Effector CD4-positive, alpha-beta T cell (primary cell): ENCODE measurements around the gene MED26.

Source experiments
- DNase-seq: peaks from one replicate; pipeline ENCODE4 v3.0.0-alpha.2; 2020

Gene MED26

GRCh38 chr19:16588824-16589577, 39.0 kb downstream of the MED26 start:
- no peak for DNase-seq

DNA sequence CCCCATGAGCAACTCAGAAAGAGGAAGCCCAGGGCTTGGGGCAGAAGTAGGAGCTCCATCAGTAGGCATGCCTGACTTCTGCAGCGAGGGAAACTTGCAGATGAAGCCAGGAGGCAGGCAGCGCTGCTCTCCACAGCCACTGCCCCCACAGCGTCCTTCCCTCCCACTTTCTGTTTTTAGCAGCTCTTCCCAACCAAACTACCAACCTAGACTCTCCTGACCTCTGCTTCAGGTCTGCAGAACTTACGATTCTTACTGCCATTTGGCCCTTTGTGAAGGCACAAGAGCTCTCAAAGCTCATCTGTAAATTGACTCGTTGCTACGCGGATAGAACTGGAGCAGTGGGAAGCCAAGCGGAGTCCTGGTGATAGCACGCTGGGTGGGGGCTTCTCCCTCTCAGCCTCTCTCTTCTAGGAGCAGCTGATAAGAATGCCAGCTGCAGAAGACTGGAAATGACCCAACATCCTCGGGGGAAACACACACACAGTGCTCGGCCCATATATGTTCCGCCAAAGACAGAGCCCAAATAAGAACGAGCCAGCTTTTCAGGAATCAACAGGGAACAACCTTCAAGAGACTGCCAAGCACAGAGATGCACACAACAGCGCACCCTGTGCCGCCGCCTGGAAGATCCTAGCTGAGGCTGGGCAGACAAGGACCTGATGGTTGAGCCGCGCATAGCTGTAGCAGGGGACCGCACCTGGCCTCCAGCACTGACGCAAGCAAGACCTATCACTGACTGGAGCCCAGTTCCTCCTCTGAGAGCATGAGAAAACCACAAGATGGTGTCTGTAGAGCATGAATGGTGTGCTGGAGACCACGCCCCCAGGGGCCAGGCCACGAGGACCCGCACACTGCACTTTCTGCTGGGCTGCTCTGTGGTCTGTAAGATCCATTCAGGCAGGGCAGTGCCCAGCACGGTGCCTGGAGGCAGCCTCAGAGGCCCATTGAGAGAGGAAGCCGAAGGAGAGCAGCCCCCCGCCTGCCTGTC, 39.9 kb downstream of the MED26 start:
- peak; percentile 61 for DNase-seq

DNA sequence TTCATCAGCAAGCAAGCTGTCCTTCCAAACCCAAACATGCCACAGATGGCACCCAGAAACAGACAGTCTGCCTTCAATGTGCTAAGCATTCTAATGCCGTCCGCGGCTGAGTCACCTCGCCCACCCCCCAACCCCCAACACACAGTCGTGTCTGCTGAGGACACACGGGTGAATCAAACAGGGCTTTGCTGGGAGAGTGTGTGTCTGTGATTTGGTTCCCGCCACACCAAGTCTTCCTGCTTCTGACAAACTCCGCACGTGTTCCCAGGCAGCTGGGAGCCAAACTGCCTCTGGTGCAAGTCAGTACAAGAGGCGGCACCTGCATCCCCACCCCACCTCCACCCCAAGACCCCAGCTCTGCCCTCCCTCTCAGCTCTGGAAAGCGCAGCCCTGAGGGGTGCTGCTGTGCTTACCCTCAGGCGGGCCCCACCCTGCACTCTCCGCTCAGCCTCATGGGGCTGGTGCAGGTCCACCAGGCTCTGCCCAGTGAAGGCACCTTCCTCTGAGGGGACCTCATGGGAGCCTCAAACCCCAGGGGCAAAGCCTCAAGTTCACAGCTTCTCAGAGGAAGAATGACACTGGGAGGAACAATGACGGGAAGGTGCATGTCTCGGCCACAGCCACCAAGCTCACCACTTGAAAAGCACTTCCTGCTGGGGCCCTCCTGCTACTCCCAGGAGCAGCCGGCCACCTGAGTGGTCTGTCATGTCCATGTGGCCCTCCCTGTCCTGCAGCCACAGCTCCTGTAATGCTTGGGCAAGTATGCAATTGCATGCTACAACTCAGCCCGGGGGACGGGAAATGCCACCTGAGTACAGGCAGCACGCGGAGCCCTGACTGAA, 40.8 kb downstream of the MED26 start:
- peak; percentile 71 for DNase-seq

- DNase-seq = no peak
Observed at GRCh38 chr19:16586477-16586871, 41.5 kb downstream of the MED26 start.

DNA sequence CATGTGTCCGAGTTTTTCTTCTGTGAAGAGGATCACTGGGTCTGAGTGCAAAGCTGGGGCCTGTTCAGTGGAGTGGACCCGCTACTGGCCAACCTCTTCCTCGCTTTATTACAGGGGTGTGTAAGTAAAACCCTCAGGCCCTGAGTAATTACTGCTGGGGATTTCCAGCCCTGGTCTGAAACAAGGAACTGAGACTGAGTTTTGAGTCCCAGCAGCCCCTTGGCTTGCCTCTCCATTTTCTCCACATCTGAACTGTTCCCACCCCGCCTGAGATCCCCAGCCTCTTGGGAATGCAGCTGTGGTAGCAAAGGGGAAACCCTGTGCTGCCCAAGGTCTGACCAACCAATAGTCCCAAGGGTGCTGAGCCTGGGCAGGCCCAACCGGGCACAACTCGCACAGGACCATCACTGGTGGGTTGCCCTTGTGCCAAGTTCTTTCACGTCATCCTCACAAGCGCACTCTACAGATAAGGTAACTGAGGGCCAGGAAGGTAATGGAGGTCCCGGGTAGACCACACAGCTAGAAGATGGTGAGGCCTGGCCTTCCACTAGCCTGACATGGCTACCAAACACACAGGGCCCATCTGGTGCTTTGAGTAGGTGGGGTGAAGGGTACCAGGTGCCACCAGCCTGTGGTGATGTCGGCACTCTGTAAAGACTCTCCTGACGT, 42.1 kb downstream of the MED26 start:
- peak; percentile 34 for DNase-seq

DNA sequence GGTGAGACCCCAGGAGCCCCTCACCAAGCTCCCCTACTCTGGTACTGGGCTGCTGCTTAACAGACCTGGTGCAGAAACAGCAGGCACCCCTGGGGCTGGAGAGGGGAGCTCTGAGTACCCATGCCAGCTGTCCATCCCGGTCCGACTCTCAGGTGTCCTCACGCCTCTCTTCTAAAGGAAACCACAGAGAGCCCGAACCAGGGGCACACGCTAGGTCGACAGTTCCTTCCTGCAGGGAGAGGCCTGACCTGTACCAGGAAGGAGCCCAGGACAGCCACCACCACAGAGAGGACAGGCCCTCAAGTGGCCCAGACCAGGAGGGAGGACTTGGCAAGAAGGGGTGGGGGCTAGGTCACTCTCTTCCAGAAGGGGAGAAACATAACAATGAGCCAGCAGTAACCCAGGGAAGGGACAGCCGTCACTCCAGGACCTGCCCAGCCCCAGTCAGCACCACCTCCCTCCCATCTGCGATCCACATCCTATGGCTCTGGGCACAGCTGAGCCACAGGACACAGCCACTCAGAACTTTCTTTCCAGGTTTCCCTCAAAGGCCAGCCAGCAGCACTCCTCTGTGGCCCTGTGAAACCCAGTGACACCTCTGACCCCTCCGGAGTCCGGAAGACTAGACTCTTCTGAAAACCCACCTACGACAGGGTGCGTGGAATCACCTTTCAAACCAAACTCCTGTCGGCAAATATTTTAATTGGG, 42.8 kb downstream of the MED26 start:
- DNase-seq = no peak

DNA sequence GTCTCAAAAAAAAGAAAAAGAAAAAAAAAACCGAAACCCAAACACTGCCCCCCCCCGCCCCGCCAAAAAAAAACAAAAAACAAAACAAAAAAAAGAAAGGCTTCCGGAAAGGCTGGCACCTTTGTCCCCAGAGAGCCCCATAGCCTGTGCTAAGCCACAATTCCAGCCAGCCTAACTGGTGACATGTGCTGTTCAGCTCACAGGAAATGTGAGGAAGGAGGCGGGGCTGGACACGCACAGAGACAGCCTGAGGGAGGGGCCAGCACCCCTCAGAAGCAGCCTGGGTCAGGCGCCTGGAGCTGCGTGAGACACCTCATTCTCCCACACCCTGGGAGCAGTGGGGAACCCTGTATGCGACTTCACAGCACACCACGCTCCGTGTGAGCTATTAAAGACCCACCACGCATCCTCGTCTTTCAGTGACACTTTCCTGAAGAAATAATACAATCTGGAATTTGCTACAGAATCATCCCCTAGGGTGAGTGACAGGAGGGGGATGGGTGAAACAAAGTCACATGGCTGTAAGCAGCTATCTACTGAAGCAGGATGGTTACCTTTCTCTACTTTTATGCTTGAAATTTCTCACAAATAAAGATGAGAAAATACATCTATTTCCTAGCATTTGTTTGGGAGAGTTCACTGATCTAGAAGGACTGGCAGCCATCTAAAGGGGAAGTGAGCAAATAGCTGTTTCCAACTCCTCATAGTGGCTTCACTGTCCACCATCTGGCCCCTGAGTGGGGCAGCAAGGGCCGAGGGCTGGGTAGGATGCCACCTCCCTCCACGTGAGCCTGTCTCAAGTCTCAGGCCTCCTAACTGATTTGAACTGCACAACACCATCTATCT, 43.5 kb downstream of the MED26 start:
- peak; percentile 92 for DNase-seq

- no peak for DNase-seq
Observed at GRCh38 chr19:16582486-16583261, 45.3 kb downstream of the MED26 start.

GRCh38 chr19:16581971-16582343, 46.0 kb downstream of the MED26 start:
- DNase-seq = no peak

DNA sequence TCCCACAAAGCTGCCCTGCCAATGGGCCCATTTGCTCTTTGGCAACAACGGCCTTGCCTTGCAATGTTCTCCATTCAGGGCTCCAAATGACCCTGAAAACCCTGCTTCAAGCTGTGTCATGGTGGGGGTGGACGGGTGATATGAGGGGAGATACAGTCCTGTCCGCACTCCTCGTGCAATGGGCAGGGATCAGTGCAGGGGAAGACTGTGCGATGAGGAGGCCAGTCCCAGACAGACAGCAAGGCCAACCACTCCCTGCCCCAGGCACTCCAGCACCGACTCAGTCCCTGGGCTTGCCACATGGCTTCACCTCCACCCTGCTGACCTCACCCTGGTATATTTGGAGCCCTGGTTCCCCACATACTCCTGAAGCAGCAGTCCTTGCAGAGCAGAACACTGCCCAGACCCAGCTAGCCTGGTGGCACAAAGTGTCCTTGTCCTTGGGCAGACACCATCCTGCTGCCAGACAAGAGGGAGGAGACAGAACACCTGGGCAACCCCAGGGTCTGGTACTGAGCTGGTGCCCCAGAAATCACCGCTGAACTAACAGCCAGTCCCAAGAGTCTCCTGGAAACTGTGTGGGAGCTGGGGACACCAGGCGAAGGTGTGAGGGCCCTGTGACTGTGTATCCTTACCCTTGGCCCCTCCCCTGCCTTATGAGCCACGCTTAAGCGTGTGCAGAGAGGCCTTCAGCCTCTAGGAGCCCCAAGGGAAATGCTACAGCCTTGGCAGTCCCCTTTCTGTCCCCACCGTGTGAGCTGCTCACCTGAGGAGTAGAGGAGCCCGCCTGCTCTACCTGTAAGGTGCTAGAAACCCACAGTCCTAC, 46.6 kb downstream of the MED26 start:
- no peak for DNase-seq

- no peak for DNase-seq
Observed at GRCh38 chr19:16579381-16579780, 48.6 kb downstream of the MED26 start.

GRCh38 chr19:16577531-16577985, 50.4 kb downstream of the MED26 start:
- no peak for DNase-seq

- DNase-seq = no peak
Observed at GRCh38 chr19:16576690-16577530, 51.1 kb downstream of the MED26 start.

- DNase-seq = no peak
Observed at GRCh38 chr19:16575861-16576689, 51.9 kb downstream of the MED26 start.

DNA sequence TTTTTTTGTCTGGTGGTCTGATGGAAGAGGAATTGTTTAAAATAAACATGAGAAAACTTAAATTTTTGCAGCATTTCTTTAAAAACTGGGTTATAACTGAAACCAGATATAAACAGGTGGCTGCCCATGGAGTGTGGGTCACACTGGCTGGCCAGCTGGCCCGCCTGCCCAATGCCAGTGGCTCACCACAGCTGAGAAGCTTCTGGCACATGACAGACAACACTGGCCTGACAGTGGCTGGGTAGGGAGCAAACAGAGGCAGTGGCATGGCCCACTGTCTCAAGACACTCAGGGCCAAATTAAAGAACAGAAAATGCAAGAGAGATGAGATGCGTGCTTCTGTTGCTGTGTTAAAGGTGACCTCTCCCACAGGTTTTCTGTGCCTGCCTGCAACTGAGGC, 52.7 kb downstream of the MED26 start:
- no peak for DNase-seq

- DNase-seq = no peak
Observed at GRCh38 chr19:16573925-16574324, 54.1 kb downstream of the MED26 start.

DNA sequence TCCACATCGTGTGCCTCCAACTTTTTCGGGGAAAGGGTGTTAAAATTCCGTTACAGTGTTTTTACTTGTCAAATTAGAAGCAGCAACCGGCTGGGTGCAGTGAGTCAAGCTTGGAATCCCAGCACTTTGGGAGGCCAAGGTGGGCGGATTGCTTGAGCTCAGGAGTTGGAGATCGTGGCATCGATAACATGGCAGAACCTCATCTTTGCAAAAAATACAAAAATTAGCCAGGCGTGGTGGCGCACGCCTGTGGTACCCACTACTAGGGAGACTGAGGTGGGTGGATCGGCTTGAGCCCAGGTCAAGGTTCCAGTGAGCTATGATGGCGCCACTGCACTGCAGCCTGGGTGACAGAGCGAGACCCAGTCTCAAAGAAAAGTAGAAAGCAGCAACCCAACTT, 54.7 kb downstream of the MED26 start:
- DNase-seq = no peak
